ENCODE measurements around the gene NAPB. TPM values are rescaled to one million over a fixed set of nuclear protein-coding genes. Genes with fewer than 3 reads are reported as not detected.

NAPB gene
- total RNA-seq, 1 donor from 2014 or later, result 74.1 TPM

DNA sequence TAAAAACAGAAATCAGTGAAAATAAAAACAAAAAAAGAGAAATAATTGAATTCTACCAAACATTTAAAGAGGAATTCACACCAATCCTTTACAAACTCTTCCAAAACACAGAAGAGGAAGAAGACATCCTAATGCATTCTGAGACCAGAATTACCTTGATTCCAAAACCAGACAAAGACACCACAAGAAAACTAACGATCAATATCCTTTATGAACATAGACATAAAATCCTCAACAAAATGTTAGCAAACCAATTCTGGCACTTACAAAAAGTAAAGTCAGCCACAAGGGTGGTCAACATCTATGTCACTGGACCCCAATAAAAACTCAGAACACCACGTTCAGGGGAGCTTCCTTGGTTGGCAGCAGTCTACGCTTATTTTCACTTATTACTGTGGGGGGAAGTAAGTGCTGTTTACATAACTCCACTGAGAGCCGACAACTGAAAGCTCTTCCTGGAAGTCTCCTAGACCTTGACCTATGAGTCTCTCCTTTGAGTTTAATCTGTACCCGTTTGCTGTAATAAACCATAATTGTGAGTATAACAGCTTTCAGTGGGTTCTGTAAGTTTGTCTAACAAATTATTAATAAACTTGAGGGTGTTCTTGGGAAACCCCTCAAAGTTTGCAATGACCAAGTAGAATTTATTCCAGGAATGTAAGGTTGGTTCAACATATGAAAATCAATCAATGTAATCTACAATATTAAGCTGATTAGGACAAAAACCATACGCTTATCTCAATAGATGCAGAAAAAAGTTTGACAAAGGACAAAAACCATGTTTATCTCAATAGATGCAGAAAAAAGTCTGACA is 34.8 kb downstream of the NAPB start:
- DNase-seq, result no peak
- no peaks in the 10 kb centered on the region for H3K4me1 Mint-ChIP-seq (ENCODE audit: low read depth, unreplicated experiment)
- H3K9me3 Mint-ChIP-seq (ENCODE audit: unreplicated experiment), result no peaks in the 10 kb centered on the region
- H3K27me3 Mint-ChIP-seq (ENCODE audit: unreplicated experiment), result peaks cover 3% of the 10 kb centered on the region
- H3K4me3 Mint-ChIP-seq (ENCODE audit: unreplicated experiment), result no peak overlapping the region
- no peak overlapping the region for H3K27ac Mint-ChIP-seq (ENCODE audit: unreplicated experiment)
- TF ChIP-seq, protein P1, sequence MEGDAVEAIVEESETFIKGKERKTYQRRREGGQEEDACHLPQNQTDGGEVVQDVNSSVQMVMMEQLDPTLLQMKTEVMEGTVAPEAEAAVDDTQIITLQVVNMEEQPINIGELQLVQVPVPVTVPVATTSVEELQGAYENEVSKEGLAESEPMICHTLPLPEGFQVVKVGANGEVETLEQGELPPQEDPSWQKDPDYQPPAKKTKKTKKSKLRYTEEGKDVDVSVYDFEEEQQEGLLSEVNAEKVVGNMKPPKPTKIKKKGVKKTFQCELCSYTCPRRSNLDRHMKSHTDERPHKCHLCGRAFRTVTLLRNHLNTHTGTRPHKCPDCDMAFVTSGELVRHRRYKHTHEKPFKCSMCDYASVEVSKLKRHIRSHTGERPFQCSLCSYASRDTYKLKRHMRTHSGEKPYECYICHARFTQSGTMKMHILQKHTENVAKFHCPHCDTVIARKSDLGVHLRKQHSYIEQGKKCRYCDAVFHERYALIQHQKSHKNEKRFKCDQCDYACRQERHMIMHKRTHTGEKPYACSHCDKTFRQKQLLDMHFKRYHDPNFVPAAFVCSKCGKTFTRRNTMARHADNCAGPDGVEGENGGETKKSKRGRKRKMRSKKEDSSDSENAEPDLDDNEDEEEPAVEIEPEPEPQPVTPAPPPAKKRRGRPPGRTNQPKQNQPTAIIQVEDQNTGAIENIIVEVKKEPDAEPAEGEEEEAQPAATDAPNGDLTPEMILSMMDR (IDR thresholded peaks at IDR 0.05; ENCODE audit: partially characterized antibody, unreplicated experiment), result no peak
- peaks cover 11% of the 10 kb centered on the region for H3K36me3 Mint-ChIP-seq (ENCODE audit: unreplicated experiment)

DNA sequence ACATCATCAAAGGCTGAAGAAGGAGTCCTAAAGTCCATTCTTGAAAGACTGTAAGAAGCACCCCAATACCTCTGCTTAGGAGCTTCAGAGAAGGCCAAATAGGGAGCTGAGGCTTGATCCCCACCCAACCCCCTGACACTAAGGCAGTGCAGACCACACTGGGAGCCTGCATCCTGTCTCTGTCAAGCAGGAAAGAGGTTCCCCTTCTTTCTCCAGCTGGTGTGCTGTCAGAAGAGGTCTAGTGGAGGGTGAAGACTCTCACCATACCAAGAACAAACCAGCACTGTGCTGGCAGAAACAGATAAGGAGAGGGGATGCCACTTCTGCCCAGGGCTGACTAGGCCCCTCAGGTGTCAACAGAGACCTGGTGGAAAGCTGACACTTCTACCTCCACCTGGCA is 39.4 kb downstream of the NAPB start:
- no peak overlapping the region for H3K4me3 Mint-ChIP-seq (ENCODE audit: unreplicated experiment)
- no peaks in the 10 kb centered on the region for H3K27me3 Mint-ChIP-seq (ENCODE audit: unreplicated experiment)
- TF ChIP-seq, protein P1 (IDR thresholded peaks at IDR 0.05; ENCODE audit: partially characterized antibody, unreplicated experiment), result no peak
- H3K9me3 Mint-ChIP-seq (ENCODE audit: unreplicated experiment), result peaks cover 2% of the 10 kb centered on the region
- H3K36me3 Mint-ChIP-seq (ENCODE audit: unreplicated experiment), result peaks cover 11% of the 10 kb centered on the region
- no peak overlapping the region for H3K27ac Mint-ChIP-seq (ENCODE audit: unreplicated experiment)
- no peaks in the 10 kb centered on the region for H3K4me1 Mint-ChIP-seq (ENCODE audit: low read depth, unreplicated experiment)
- DNase-seq, result no peak

DNA sequence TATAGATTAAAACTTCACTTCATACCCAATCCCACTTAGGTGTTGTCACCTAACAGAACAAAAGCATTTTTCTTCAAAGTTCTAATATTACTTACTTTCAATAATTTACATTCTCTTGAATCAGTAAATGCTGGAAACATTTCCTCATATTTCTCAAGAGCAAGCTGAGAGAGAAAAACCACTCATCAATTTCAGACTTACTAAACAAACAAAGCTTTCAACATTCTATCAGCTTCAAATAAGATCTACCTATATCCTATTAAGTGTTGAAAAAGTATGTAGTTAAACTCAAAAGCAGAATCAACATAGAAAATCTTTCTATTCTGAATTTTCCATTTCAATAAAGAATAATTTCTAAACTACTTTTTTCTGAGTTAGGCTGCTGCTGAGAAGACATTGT is 41.5 kb downstream of the NAPB start:
- Mint-ChIP-seq H3K9me3 (ENCODE audit: unreplicated experiment) (peaks cover 2% of the 10 kb centered on the region), H3K27me3 (ENCODE audit: unreplicated experiment) (no peaks in the 10 kb centered on the region)

DNA sequence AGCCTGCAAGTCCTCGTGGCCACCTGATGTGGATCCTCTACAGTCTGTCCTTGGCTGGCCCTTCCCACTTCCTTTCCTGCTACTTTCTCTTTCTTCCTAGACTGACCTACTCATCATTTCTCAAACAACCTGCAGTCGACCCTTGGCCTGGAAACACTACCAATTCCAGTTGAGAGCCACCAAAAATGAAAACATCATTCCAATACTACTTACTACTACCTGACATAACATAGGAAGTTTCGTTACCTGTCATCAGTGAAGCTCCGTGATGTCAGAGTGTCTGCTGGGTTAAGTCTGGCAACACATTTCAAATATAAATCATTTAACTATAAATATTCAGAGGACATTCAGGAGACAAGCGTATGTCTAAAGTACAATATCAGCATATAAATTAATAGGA is 45.5 kb downstream of the NAPB start:
- TF ChIP-seq, protein P1 (IDR thresholded peaks at IDR 0.05; ENCODE audit: partially characterized antibody, unreplicated experiment), result no peak
- H3K36me3 Mint-ChIP-seq (ENCODE audit: unreplicated experiment), result peaks cover 1% of the 10 kb centered on the region
- no peaks in the 10 kb centered on the region for H3K27me3 Mint-ChIP-seq (ENCODE audit: unreplicated experiment)
- H3K9me3 Mint-ChIP-seq (ENCODE audit: unreplicated experiment), result peaks cover 2% of the 10 kb centered on the region
- no peak overlapping the region for H3K4me3 Mint-ChIP-seq (ENCODE audit: unreplicated experiment)
- H3K27ac Mint-ChIP-seq (ENCODE audit: unreplicated experiment), result no peak overlapping the region
- DNase-seq, result no peak
- H3K4me1 Mint-ChIP-seq (ENCODE audit: low read depth, unreplicated experiment), result no peaks in the 10 kb centered on the region

More for the DNA sequence above, 41.5 kb downstream of the NAPB start:
- Mint-ChIP-seq H3K4me3 (ENCODE audit: unreplicated experiment) (no peak overlapping the region), H3K36me3 (ENCODE audit: unreplicated experiment) (peaks cover 11% of the 10 kb centered on the region), H3K4me1 (ENCODE audit: low read depth, unreplicated experiment) (no peaks in the 10 kb centered on the region), H3K27ac (ENCODE audit: unreplicated experiment) (no peak overlapping the region)
- no peak for DNase-seq
- TF ChIP-seq, protein P1 (IDR thresholded peaks at IDR 0.05; ENCODE audit: partially characterized antibody, unreplicated experiment), result no peak

DNA sequence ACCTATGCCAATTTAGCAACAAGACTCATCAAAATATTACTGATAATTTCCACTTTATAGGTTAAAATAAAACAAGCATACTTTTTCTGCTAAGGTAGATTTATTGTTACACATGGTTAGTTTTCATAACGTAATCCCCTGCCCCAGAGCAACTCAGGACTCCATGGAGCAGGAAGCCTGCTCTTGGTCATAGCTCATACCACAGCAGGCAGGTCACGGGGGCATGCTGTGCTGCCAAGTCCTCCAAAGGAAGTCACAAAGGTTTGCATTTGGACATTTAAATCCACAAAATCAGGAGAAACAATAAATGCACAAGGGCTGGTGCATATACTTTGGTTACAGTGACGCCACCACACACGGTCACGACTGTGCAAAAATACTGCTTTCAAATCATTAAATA is 46.8 kb downstream of the NAPB start:
- Mint-ChIP-seq H3K4me1 (ENCODE audit: low read depth, unreplicated experiment) (no peaks in the 10 kb centered on the region), H3K9me3 (ENCODE audit: unreplicated experiment) (no peaks in the 10 kb centered on the region), H3K4me3 (ENCODE audit: unreplicated experiment) (no peak overlapping the region), H3K36me3 (ENCODE audit: unreplicated experiment) (peaks cover 5% of the 10 kb centered on the region), H3K27ac (ENCODE audit: unreplicated experiment) (no peak overlapping the region), H3K27me3 (ENCODE audit: unreplicated experiment) (no peaks in the 10 kb centered on the region)
- TF ChIP-seq, protein P1 (IDR thresholded peaks at IDR 0.05; ENCODE audit: partially characterized antibody, unreplicated experiment), result no peak
- no peak for DNase-seq

Data from glutamatergic neuron (in vitro differentiated cells).